Measurements from ENCODE around the gene ERN2.

DNA sequence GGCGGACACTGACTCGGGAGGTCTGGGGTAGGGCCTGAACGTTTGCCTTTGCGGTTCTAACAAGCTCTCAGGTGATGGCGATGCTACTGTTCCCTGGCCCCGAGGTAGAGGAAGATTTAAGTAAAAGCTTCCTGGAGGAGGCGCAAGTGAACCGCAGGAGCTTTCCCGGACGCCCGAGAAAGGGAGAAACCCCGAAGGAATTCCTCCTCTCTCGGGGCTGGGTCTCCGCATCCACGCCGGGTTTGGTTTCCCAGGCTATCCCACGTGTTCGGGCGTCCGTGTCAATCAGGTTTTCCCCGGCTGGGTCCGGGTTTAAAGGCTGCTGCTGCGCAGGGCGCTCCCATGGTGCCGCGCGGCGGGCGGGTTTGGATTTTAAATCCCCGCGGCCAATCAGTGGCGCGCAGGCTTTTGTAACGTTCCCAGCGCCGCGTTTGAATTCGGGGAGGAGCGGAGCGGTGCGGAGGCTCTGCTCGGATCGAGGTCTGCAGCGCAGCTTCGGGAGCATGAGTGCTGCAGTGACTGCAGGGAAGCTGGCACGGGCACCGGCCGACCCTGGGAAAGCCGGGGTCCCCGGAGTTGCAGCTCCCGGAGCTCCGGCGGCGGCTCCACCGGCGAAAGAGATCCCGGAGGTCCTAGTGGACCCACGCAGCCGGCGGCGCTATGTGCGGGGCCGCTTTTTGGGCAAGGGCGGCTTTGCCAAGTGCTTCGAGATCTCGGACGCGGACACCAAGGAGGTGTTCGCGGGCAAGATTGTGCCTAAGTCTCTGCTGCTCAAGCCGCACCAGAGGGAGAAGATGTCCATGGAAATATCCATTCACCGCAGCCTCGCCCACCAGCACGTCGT lies 34.4 kb downstream of the ERN2 start, which contains the start of gene PLK1:
- TF ChIP-seq TAF1 (IDR thresholded peaks at IDR 0.05; ENCODE audit: borderline replicate concordance, low read depth, low read length) (no peak), POLR2AphosphoS5 (IDR thresholded peaks at IDR 0.05; ENCODE audit: low read depth, low read length) (no peak), POLR2A (IDR thresholded peaks at IDR 0.05; ENCODE audit: low read depth, low read length) (0 out of 2 replicates have a peak, but pooled peaks have one; percentile 35)
